PC-3 (cell line): ENCODE results near the gene JADE1. TPM values are rescaled to one million over a fixed set of nuclear protein-coding genes. Genes with fewer than 3 reads are reported as not detected.

Source experiments
- ATAC-seq: fragments of 200-7000 bp; cut with Tn5 transposase; 2 replicates; pipeline ENCODE4 v1.9.1; 2020; ENCODE audit warnings: mild to moderate bottlenecking, moderate library complexity
- BruUV-seq: library from RNA; stranded (reverse); fragments of 400-500 nt; replicated peaks from 2 replicates; lab custom pipeline; 2021; lab: Mats Ljungman, UMichigan
- CTCF ChIA-PET: fragments of 300-600 bp; sonication (Branson Sonifier 250); formaldehyde crosslinking; loops from one replicate; lab custom pipeline; 2022; ENCODE audit warnings: antibody characterized with exemption; lab: Charles Lee
- POLR2A ChIA-PET: fragments of 300-600 bp; sonication (Branson Sonifier 250); formaldehyde crosslinking; loops from one replicate; lab custom pipeline; 2022; ENCODE audit warnings: antibody characterized with exemption; ENCODE audit not compliant: unreplicated experiment; lab: Charles Lee
- DNase-seq: peaks from one replicate; pipeline ENCODE4 v3.0.0-alpha.2; 2015
- H2AFZ ChIP-seq: fragments of 300-600 bp; sonication (generic); 2 replicates; pipeline ENCODE4 v1.6.0; 2016; ENCODE audit warnings: antibody characterized with exemption, low read length
- H3F3A ChIP-seq: fragments of 300-600 bp; sonication (generic); one replicate; pipeline ENCODE4 v1.6.0; 2017; ENCODE audit warnings: antibody characterized with exemption, low read length, control low read depth, mild to moderate bottlenecking; ENCODE audit not compliant: unreplicated experiment
- H3K27ac ChIP-seq: fragments of 300-600 bp; sonication (generic); 2 replicates; pipeline ENCODE4 v1.5.1; 2016; ENCODE audit warnings: mild to moderate bottlenecking, low read length
- H3K27me3 ChIP-seq: fragments of 300-600 bp; sonication (generic); 2 replicates; pipeline ENCODE4 v1.6.1; 2016; ENCODE audit warnings: low read length, mixed read lengths
- H3K36me3 ChIP-seq: fragments of 300-600 bp; sonication (generic); 2 replicates; pipeline ENCODE4 v1.6.1; 2016; ENCODE audit warnings: low read depth, mixed run types, low read length, mixed read lengths
- H3K4me1 ChIP-seq: fragments of 300-600 bp; sonication (generic); 2 replicates; pipeline ENCODE4 v1.5.1; 2016; ENCODE audit warnings: low read length; ENCODE audit not compliant: insufficient read depth
- H3K4me2 ChIP-seq: fragments of 300-600 bp; sonication (generic); 2 replicates; pipeline ENCODE4 v1.6.0; 2016; ENCODE audit warnings: low read length
- H3K4me3 ChIP-seq: fragments of 300-600 bp; sonication (generic); 2 replicates; pipeline ENCODE4 v1.5.1; 2016; ENCODE audit warnings: mild to moderate bottlenecking, low read length, mixed read lengths
- H3K79me2 ChIP-seq: fragments of 300-600 bp; sonication (generic); 2 replicates; pipeline ENCODE4 v1.6.1; 2017; ENCODE audit warnings: low read length, mixed read lengths
- H3K9ac ChIP-seq: fragments of 300-600 bp; sonication (generic); 2 replicates; pipeline ENCODE4 v1.6.0; 2016; ENCODE audit warnings: mild to moderate bottlenecking, low read length
- H3K9me2 ChIP-seq: fragments of 300-600 bp; sonication (generic); replicated peaks from 2 replicates; pipeline ENCODE4 v1.6.1; 2016; ENCODE audit warnings: mixed run types, low read length, mixed read lengths
- H3K9me3 ChIP-seq: fragments of 300-600 bp; sonication (generic); 2 replicates; pipeline ENCODE4 v1.6.1; 2016; ENCODE audit warnings: low read length, mixed read lengths
- H4K20me1 ChIP-seq: fragments of 300-600 bp; sonication (generic); 2 replicates; pipeline ENCODE4 v1.6.1; 2016; ENCODE audit warnings: low read length, mixed read lengths
- EZH2 ChIP-seq: fragments of 300-600 bp; sonication (generic); IDR thresholded peaks from one replicate; pipeline ENCODE4 v1.6.1; 2017; ENCODE audit warnings: antibody characterized with exemption, mild to moderate bottlenecking, low read length; ENCODE audit not compliant: unreplicated experiment
- EZH2phosphoT487 ChIP-seq: fragments of 300-600 bp; sonication (generic); IDR thresholded peaks from 2 replicates; pipeline ENCODE4 v1.6.1; 2018; ENCODE audit warnings: mild to moderate bottlenecking, antibody characterized with exemption, low read length, borderline replicate concordance
- intact Hi-C: fragments of 100-400 bp; cut with micrococcal nuclease; formaldehyde crosslinking; loops from 2 replicates; pipeline ENCODE4 v1.9.0; 2023
- total RNA-seq: library from RNA; depleted of rRNA; stranded (reverse); fragments of >200 nt; gene quantifications from 2 replicates; pipeline ENCODE4 v1.2.3, GENCODE V29; 2014
- TF ChIP-seq, protein P1 (sequence below): fragments of 300-600 bp; sonication (generic); conservative IDR thresholded peaks from 2 replicates; pipeline ENCODE4 v1.5.1; 2017; ENCODE audit warnings: antibody characterized with exemption, low read depth, mild to moderate bottlenecking, low read length

JADE1 gene
- total RNA-seq, 1 experiment from 2014 or later: 10.8 TPM

DNA sequence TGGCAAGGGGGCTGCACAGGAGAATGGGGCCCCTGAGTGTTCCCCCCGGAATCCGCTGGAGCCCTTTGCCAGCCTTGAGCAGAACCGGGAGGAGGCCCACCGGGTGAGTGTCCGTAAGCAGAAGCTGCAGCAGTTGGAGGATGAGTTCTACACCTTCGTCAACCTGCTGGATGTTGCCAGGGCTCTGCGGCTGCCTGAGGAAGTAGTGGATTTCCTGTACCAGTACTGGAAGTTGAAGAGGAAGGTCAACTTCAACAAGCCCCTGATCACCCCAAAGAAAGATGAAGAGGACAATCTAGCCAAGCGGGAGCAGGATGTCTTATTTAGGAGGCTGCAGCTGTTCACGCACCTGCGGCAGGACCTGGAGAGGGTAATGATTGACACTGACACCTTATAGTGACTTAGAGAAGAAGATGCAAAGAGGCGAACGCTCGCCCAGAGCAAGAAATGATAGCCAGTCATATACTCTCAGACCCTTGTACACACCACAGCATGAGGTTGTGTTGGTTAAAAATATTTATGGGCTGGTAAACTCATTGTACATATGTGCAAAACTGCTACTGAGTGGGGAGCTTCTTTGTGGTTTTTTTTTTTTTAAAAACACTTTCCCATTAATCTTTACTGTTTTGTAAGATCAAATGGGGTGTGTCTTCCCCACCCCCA is 52.5 kb downstream of the JADE1 start:
- POLR2A ChIA-PET: no interaction called here
- no peak overlapping the region for H3K27ac ChIP-seq
- no peaks in the 10 kb centered on the region; the same call in 1 of the 2 replicates for H3K36me3 ChIP-seq

DNA sequence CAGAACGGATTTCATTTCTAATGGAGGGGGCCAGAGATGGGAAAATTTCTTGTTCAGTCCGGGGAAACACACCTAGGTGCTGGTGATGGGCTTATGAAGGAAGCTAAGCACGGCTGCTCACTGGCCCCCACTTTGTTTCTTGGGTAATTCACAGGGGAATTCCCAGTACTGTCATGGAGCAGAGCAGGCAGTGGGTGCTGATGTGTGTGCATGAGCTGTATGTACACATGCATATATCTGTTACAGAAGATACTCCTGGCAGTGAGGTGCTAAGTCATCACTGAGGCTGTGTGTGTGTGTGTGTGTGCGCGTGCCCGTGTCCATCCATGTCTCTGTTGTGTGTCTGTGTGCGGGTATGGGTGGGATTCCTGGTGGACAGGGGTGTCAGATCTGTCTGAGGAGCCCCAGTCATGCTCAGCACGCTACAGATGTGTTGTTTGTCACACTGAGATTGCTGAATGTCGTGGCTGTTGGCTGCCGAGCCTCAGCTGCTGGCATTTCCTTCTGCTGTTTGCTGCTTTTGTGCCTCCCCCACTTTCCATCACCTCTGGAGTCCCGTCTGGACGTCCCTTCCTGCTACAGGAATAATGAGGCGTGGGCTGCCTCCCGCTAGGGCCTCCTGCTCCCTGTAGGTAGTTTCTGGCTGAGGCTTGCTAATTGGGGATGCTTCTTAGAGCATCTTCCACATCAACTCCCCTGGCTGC is 53.3 kb downstream of the JADE1 start:
- ChIA-PET CTCF (no interaction called here), POLR2A (no interaction called here)
- H3K27me3 ChIP-seq: no peaks in the 10 kb centered on the region
- no peak overlapping the region for H3K9ac ChIP-seq
- H3K9me2 ChIP-seq: no peaks in the 10 kb centered on the region
- H2AFZ ChIP-seq: no peak overlapping the region
- H3K4me2 ChIP-seq: no peak overlapping the region
- H3K9me3 ChIP-seq: no peaks in the 10 kb centered on the region
- H4K20me1 ChIP-seq: no peaks in the 10 kb centered on the region
- H3K27ac ChIP-seq: no peak overlapping the region
- no TSS peak for BruUV-seq
- TF ChIP-seq EZH2phosphoT487: no peak
- no peak for TF ChIP-seq EZH2
- TF ChIP-seq, protein P1, sequence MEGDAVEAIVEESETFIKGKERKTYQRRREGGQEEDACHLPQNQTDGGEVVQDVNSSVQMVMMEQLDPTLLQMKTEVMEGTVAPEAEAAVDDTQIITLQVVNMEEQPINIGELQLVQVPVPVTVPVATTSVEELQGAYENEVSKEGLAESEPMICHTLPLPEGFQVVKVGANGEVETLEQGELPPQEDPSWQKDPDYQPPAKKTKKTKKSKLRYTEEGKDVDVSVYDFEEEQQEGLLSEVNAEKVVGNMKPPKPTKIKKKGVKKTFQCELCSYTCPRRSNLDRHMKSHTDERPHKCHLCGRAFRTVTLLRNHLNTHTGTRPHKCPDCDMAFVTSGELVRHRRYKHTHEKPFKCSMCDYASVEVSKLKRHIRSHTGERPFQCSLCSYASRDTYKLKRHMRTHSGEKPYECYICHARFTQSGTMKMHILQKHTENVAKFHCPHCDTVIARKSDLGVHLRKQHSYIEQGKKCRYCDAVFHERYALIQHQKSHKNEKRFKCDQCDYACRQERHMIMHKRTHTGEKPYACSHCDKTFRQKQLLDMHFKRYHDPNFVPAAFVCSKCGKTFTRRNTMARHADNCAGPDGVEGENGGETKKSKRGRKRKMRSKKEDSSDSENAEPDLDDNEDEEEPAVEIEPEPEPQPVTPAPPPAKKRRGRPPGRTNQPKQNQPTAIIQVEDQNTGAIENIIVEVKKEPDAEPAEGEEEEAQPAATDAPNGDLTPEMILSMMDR: no peak
- intact Hi-C loops: loop anchor here (1.0 to 5.0 kb wide), 4 partner anchors 49 to 672 kb away; no protein-coding TSS in a partner anchor
- DNase-seq: no peak
- H3K79me2 ChIP-seq: no peaks in the 10 kb centered on the region
- no peaks in the 10 kb centered on the region; the same call in 1 of the 2 replicates for H3K36me3 ChIP-seq
- ATAC-seq: no peak; the same call in 1 of the 2 replicates
- H3K4me3 ChIP-seq: no peak overlapping the region
- no peaks in the 10 kb centered on the region for H3F3A ChIP-seq
- H3K4me1 ChIP-seq: no peaks in the 10 kb centered on the region

More for the DNA sequence above, 52.5 kb downstream of the JADE1 start:
- Histone ChIP-seq H3K4me1 (no peaks in the 10 kb centered on the region), H4K20me1 (no peaks in the 10 kb centered on the region), H3K9me3 (no peaks in the 10 kb centered on the region), H3K4me2 (no peak overlapping the region), H3K9me2 (no peaks in the 10 kb centered on the region), H3F3A (no peaks in the 10 kb centered on the region), H3K27me3 (no peaks in the 10 kb centered on the region), H3K9ac (no peak overlapping the region), H3K79me2 (no peaks in the 10 kb centered on the region), H2AFZ (no peak overlapping the region), H3K4me3 (no peak overlapping the region)
- BruUV-seq: no TSS peak
- TF ChIP-seq, protein P1: no peak
- TF ChIP-seq EZH2phosphoT487 (no peak), EZH2 (no peak)
- ATAC-seq (no peak), DNase-seq (no peak)
- intact Hi-C loops: loop anchor here (2.0 to 5.0 kb wide), 2 partner anchors 295 to 671 kb away; no protein-coding TSS in a partner anchor
- CTCF ChIA-PET: no interaction called here
